ENCODE data around the gene SLC9A3.

- no peak for TF ChIP-seq CTCF (conservative IDR thresholded peaks at IDR 0.05; ENCODE audit: low read depth, low read length)
- TF ChIP-seq EZH2 (IDR thresholded peaks at IDR 0.05; ENCODE audit: borderline replicate concordance, low read depth, low read length, poor library complexity, severe bottlenecking), result no peak
These were observed 60.3 kb downstream of the SLC9A3 start for GRCh38 chr5:463952-464351.

Measured in A673 (cell line).